ENCODE measurements around the gene ZNF385C.

DNA sequence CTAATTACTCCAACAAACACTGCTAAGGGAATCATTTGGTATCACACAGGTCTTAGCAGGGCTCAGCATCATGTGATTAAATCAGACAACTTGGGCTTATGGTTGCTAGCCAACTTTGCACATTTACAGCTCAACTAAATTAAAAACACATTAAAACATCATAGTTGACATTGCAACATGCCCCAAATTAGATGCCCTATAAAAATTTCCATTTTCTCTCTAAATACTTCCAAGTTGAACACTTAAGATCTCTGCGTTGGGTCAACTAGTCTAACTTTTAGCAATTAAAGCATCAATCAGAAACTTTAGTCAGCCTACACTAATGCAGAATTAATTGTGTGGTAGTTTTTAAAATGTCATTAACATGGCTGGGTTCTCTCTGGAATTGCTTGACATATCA lies 93.1 kb downstream of the ZNF385C start:
- TF ChIP-seq POLR2A (IDR thresholded peaks at IDR 0.05), result no peak
- TF ChIP-seq, protein P1, sequence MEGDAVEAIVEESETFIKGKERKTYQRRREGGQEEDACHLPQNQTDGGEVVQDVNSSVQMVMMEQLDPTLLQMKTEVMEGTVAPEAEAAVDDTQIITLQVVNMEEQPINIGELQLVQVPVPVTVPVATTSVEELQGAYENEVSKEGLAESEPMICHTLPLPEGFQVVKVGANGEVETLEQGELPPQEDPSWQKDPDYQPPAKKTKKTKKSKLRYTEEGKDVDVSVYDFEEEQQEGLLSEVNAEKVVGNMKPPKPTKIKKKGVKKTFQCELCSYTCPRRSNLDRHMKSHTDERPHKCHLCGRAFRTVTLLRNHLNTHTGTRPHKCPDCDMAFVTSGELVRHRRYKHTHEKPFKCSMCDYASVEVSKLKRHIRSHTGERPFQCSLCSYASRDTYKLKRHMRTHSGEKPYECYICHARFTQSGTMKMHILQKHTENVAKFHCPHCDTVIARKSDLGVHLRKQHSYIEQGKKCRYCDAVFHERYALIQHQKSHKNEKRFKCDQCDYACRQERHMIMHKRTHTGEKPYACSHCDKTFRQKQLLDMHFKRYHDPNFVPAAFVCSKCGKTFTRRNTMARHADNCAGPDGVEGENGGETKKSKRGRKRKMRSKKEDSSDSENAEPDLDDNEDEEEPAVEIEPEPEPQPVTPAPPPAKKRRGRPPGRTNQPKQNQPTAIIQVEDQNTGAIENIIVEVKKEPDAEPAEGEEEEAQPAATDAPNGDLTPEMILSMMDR (IDR thresholded peaks at IDR 0.05), result no peak

Data from testis (tissue), 2 donors.